PFSK-1 (cell line): ENCODE results near the gene ADAMTS3.

Experiments used
- POLR2AphosphoS5 ChIP-seq: IDR thresholded peaks from 2 replicates; pipeline ENCODE4 v1.6.1; 2012; ENCODE audit warnings: low read depth, mild to moderate bottlenecking, control low read depth, low read length, moderate library complexity
- SIN3A ChIP-seq: IDR thresholded peaks from 2 replicates; pipeline ENCODE4 v1.6.1; 2012; ENCODE audit warnings: mild to moderate bottlenecking, low read length, moderate library complexity, borderline replicate concordance; ENCODE audit not compliant: insufficient read depth
- TAF1 ChIP-seq: IDR thresholded peaks from 2 replicates; pipeline ENCODE4 v1.6.1; 2012; ENCODE audit warnings: low read length, control low read depth, borderline replicate concordance; ENCODE audit not compliant: insufficient read depth
- TF ChIP-seq, protein P1 (sequence below), 2 experiments: IDR thresholded peaks; 2 replicates each; pipeline versions ENCODE4 v1.6.1 to v1.8.0; 2011 to 2012; ENCODE audit warnings: low read depth in 2 of 2, low read length in 2 of 2, control low read depth in 1 of 2, inconsistent platforms in 1 of 2, mild to moderate bottlenecking in 1 of 2, moderate library complexity in 1 of 2; ENCODE audit not compliant: insufficient read depth in 1 of 2

GRCh38 chr4:72374159-72374558 lies 194.9 kb downstream of the ADAMTS3 start:
- TF ChIP-seq SIN3A = no peak
- TF ChIP-seq, protein P1, sequence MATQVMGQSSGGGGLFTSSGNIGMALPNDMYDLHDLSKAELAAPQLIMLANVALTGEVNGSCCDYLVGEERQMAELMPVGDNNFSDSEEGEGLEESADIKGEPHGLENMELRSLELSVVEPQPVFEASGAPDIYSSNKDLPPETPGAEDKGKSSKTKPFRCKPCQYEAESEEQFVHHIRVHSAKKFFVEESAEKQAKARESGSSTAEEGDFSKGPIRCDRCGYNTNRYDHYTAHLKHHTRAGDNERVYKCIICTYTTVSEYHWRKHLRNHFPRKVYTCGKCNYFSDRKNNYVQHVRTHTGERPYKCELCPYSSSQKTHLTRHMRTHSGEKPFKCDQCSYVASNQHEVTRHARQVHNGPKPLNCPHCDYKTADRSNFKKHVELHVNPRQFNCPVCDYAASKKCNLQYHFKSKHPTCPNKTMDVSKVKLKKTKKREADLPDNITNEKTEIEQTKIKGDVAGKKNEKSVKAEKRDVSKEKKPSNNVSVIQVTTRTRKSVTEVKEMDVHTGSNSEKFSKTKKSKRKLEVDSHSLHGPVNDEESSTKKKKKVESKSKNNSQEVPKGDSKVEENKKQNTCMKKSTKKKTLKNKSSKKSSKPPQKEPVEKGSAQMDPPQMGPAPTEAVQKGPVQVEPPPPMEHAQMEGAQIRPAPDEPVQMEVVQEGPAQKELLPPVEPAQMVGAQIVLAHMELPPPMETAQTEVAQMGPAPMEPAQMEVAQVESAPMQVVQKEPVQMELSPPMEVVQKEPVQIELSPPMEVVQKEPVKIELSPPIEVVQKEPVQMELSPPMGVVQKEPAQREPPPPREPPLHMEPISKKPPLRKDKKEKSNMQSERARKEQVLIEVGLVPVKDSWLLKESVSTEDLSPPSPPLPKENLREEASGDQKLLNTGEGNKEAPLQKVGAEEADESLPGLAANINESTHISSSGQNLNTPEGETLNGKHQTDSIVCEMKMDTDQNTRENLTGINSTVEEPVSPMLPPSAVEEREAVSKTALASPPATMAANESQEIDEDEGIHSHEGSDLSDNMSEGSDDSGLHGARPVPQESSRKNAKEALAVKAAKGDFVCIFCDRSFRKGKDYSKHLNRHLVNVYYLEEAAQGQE (IDR thresholded peaks at IDR 0.05; ENCODE audit: insufficient read depth in 1 of 2, low read depth in 2 of 2, low read length in 2 of 2) = no peak
- TF ChIP-seq POLR2AphosphoS5 = no peak
- no peak for TF ChIP-seq TAF1
